ELR (cell line): ENCODE data around the gene TPBGL.

ENCODE experiments used
- DNase-seq: peaks from one replicate; pipeline ENCODE4 v3.0.0-alpha.2; 2015; ENCODE audit warnings: low read depth

The TPBGL gene

GRCh38 chr11:75246006-75246670, 5.6 kb downstream of the TPBGL start:
- DNase-seq = no peak

DNA sequence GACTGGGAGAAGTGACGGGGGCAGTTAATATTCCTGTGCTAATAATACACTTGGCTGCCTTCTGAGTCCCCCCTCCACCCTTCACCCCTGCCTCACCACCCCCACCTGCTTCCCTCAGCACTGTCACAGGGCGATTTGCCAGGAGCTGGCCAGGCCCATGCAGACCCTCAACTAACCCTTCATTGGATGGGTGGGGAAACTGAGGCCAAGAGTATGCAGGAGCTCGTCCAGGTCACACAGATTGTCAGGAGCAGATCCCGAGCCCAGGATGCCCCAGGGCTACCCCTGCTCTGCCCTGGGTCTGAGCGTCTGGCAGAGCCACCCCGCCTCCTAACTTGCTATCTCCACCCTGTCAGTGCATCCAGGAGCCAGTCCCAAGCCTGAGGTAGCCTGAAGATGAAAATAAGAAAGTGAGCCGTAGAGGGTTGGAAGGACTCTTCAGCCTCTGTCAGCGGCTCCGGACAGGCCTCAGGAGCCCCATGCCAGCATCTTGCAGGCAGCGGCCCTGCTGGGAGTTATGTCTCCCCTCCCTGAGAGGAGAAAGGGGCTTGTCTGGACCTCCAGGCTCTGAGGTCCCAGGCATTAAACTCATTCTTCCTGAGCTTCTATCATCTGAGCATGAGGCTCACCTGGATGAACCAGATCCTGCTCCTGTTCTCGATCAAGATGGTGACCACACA, 6.2 kb downstream of the TPBGL start:
- no peak for DNase-seq

DNA sequence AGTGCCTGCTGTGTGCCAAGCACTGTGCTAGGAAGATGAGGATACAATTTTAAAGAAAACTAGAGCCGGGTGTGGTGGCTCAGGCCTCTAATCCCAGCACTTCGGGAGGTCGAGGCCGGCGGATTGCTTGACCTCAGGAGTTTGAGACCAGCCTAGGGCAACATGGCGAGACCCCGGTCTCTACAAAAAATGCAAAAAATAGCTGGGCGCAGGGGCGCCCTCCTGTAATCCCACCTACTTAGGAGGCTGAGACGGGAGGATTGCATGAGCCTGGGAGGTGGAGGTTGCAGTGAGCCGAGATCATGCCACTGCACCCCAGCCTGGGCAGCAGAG, 8.3 kb downstream of the TPBGL start:
- no peak for DNase-seq

GRCh38 chr11:75249704-75250103, 9.1 kb downstream of the TPBGL start:
- DNase-seq = no peak

DNA sequence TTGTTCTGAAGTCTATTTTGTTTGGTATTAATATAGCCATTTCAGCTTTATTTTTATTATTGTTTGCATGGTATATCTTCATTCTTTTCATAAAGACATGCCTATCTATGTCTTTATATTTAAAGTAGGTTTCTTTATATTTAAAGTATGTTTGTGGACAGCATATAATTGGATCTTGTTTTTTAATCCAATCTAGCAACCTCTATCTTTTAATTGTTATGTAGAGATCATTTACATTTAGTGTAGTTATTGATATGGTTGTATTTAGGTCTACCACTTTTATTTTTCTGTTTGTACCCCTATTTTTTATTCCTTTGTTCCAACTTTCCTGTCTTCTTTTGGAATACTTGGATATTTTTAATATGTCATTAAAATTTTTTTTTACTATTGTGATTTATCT, 13.8 kb downstream of the TPBGL start:
- DNase-seq = no peak

DNA sequence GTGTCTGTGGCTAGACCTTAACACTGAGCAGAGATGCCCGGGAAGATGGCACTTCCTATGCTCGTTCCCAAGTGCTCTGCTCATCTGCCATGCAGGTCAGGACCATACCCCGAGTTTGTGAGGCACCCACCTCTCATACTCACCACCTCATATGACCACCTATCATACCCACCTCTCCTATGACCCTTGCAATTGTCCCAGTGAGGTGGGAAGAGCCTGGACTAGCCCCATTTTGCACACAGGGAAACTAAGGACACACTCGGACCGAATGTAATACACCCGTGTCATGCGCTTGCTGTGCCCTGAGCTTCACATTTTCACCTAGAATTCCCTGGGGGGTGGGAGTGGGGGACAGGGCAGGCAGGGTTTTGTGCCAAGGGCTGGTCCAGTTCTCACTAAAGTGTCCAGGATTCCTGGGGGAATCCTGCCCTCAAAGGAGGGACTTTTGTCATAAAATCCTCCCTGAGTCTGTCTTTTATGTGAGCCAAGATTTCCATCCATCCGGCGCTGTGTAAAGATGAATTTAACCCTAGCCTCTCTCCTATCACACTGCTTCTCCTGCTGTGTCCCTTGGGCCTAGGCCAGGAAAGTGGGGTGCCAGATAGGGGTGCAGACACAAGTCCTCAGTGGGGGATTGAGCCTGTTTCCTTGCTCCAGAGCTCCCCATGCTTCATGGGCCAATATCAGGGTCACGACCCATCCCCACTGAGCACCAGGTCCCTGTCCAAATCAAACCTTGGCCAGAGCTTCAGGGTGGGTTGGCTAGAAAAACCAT, 20.0 kb downstream of the TPBGL start:
- no peak for DNase-seq

DNA sequence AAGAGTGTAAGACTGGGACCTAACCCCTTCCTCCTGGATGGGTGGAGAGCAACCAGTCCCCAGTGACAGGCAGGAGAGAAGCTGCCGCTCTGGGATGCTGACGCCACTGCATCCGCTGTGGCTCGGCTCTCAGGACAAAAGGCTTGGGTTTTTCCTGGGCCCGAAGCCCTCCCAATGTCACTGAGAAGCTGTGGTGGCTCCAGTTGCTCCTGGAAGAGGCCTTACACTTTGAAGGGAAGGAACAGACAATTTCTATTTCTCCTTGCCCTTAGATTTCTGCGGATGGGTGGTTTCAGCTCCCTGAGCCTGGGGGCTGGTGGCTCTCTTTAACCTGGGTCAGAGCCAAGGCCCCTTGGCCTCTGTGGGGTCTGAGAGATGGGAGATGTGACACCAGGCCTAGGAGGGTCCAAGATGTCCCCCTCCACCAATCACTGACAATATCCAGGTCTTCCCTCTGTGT, 21.4 kb downstream of the TPBGL start:
- DNase-seq = no peak

GRCh38 chr11:75262436-75262835, 21.9 kb downstream of the TPBGL start:
- no peak for DNase-seq

- DNase-seq = no peak
These were observed 22.6 kb downstream of the TPBGL start for GRCh38 chr11:75262961-75263852.

DNA sequence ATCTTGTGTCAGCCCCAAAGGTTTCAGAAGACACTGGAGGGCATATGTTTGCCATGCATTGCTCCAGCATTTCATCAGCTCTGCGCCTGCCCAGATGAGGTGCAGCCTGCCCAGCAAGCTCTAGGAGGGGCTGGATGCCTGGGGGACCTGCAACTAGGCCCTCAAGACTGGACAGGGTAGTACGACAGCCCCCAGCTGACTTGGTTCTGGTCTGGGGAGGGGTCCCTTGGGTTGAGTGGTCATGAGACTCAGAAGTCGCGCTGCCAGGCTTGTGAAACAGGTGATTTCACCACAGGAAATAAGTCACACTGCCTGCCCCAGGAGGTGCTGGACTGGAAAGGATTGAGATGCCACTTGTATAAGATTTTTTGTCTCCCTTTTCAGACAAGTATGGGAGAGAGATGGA, 23.4 kb downstream of the TPBGL start:
- DNase-seq = peak; percentile 26

DNA sequence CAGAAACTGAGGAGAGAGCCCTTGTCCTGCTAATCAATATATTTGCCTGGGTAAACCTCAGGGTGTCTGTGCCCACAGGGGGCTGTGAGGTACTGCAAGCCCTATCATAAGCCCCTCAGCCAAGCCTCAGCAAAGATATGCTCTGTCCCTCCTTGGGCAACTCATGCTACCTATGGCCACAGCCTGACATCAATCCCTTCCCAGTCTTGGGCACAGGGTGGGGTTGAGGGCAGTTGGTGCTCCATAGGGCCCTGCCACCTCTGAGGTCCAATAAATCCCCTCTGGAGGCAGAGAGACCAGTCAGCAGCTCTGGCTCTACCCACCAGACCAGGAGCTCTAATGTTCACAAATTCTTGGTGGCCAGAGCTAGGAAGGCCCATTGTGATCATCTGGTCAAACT, 23.8 kb downstream of the TPBGL start:
- no peak for DNase-seq

GRCh38 chr11:75264971-75265370, 24.4 kb downstream of the TPBGL start:
- no peak for DNase-seq

DNA sequence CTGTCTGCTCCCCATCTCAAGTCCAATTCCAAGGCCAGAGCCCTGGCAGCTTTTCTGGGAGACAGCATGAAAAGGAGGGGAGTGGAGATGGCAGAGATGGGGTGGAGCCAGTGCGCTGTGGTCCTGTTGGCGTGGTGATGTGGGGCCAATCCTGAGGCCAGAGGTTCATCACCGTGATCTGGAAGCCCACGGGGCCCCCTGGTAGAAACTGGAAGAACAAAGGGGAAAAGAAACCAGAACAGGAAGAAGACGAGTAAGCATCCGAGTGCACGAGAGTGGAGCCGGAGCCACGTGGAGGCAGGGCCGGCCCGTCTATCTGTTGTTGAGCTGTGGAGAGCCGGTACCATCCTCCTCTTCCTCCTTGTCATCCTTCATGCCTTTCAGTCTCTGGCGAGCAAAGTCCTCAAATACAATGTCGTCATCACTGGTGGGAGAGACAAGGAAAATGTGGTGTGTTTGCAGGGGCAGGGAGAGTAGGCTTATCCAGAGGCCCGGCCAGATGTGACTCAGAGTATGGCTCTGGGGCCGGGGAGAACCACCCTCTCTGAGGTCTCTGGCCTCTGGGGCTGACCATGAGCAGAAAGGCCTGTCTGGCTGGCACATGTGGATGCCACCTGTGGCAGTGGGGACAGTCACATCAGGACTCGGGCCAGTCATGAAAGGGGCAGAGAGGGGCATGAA, 25.4 kb downstream of the TPBGL start:
- DNase-seq = peak; percentile 23

- no peak for DNase-seq
These were observed 26.8 kb downstream of the TPBGL start for GRCh38 chr11:75267171-75267970.

DNA sequence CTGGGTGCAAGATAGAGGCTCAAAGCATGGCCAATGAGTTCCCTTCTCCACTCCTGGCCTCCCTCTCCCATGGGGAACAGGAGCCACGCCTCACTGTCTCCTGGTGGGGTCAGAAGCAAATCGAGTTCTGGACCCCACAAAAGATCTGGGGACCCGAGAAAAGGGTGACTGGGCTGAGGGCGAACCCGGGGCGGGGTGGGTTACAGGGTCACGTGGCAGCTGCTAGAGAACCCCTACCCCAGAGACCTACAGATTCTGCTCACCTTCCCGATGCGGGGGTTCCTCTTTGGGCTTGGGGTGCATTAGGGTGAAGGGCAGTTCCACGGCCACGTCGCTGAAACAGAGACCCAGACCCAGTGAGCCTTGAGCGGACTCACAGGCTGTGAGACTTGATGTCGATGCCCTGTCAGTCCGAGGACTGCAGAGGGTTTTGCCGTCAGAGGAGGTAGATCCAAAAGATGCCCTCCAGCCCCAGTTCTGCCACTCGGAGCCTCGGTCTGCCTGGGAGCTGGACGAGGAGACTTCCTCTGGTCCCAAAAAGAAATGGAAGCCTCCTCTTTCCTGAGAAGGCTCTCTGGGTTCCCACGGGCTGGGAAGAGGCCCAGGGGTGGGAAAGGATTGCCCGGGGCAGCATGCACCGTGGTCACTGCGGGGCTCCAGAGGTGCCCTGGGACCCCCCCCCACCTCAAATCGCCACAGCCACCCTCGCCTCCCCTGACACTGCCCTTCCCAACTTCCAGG, 28.2 kb downstream of the TPBGL start:
- DNase-seq = no peak

DNA sequence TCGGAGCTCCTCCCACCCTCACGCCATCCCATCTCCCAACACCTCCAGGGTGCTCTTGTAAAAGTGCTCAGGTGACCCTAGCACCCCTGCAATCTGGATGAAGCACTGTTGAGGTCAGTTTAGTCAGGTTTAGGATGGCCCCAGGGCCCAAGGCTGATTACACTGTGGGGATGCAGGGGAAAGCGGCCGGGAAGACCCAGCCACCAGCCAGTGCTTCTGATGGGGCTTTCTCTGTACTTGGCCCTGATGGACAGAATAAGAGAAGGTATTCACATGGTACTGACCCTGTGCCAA, 28.7 kb downstream of the TPBGL start:
- no peak for DNase-seq

- no peak for DNase-seq
These were observed 29.3 kb downstream of the TPBGL start for GRCh38 chr11:75269896-75270295.

DNA sequence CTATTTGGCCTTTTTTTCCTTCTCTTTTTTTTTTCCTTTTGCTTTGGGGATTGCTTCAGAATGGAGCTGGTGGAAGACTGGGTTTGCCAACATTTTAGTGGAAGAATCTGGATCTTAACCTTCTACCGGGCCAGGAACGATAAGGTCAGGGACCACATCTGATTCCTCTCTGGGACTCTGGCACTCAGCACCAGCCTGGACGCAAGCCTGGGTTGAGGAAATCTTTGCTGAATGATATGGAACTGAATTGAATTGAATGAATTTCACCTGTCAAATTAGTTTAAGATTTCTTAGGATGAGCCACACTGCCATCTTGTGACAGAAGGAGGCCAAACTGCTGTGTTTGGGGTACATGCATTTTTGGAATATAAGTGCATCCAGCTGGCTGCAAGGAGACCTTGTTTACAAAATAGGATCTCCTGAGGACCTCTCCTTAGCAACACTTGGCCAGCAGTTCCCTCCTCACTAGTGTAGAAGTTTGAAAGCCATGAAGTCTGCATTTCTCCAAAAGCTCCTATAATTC, 30.4 kb downstream of the TPBGL start:
- DNase-seq = peak; percentile 46

- no peak for DNase-seq
These were observed 31.2 kb downstream of the TPBGL start for GRCh38 chr11:75271730-75272129.

DNA sequence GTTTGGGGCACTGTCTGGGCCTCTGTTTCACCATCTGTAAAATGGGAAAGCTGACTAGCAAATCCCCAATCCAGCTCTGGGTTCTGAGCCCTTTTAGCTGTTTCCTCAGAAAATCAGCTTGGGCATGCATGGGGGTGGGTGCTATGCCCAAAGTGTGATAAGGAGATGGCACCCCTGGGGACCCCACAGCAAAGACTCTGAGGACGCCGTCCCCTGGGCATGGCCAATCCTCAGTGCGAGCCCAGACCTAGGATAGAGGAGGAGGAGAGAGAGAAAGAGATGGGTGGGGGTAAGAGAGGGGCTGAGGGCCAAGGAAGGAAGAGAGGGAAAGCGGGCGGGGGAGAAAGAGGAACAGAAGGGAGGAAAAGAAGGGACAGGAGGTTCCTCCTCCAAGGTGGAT, 31.8 kb downstream of the TPBGL start:
- no peak for DNase-seq
